ENCODE measurements around the gene LRWD1.
"Not testable (repeated sequence)": the region's sequence is repeated elsewhere in the genome, so short reads cannot be mapped to it uniquely, and the experiment has no call there.

DNA sequence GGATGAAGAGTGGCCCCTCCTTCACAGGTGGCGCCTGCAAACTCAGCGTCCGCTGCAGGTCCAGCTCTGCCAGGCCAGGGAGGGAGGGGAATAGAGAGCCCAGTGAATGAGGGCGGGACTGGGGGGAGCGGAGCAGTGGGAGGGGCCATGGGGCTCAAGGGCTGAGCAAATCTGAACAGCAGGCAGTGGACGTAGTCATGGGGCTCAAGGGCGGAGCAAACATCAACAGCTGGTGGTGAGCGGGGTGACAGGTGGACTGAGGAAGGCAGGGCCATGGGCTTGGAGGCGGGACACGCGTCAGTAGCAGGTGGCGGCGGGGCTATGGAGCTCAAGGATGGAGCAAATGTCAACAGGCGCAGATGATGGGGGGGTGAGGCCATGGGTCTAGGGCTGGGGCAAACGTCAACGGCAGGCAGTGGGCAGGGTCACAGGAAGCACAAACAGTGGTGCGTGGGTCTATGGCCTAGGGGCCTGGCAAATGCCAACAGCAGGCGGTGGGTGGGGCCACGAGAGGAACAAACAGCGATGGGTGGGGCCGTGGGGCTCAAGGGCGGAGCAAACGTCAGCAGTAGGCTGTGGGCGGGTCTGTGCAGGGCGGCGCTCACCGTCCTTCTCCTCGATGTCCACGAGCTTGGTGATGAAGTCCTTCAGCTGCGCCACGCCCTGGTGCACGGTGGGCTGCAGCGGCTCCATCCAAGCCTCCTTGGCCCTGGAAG, 28.6 kb downstream of the LRWD1 start:
- TF ChIP-seq POLR2AphosphoS5 (IDR thresholded peaks at IDR 0.05; ENCODE audit: low read depth, low read length); FOXJ3 (CRISPR knock-in tag; IDR thresholded peaks at IDR 0.05); REST (IDR thresholded peaks at IDR 0.05; ENCODE audit: low read depth, low read length); EP300 (IDR thresholded peaks at IDR 0.05; ENCODE audit: borderline replicate concordance in 1 of 2, low read depth in 1 of 2, low read length in 1 of 2); YY1 (IDR thresholded peaks at IDR 0.05; ENCODE audit: low read depth); FOXM1 (IDR thresholded peaks at IDR 0.05; ENCODE audit: low read depth): not testable (repeated sequence)
- TF ChIP-seq, protein P1, sequence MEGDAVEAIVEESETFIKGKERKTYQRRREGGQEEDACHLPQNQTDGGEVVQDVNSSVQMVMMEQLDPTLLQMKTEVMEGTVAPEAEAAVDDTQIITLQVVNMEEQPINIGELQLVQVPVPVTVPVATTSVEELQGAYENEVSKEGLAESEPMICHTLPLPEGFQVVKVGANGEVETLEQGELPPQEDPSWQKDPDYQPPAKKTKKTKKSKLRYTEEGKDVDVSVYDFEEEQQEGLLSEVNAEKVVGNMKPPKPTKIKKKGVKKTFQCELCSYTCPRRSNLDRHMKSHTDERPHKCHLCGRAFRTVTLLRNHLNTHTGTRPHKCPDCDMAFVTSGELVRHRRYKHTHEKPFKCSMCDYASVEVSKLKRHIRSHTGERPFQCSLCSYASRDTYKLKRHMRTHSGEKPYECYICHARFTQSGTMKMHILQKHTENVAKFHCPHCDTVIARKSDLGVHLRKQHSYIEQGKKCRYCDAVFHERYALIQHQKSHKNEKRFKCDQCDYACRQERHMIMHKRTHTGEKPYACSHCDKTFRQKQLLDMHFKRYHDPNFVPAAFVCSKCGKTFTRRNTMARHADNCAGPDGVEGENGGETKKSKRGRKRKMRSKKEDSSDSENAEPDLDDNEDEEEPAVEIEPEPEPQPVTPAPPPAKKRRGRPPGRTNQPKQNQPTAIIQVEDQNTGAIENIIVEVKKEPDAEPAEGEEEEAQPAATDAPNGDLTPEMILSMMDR (IDR thresholded peaks at IDR 0.05) = not testable (repeated sequence)
